Diencephalon (tissue), 1 donor: ENCODE results near the gene LGR5. TPM values are rescaled to one million over a fixed set of nuclear protein-coding genes. Genes with fewer than 3 reads are reported as not detected.

Experiments used
- total RNA-seq: library from RNA; depleted of rRNA; stranded (reverse); fragments of >200 nt; gene quantifications from one replicate; pipeline ENCODE4 v1.2.3, GENCODE V29; 2014

Gene LGR5
- total RNA-seq, result 1.6 TPM

GRCh38 chr12:71439613-71440344 is at the start of gene LGR5:
LGR5 (plus strand) TSS chr12:71439798; CDS start chr12:71440081, 283 bp downstream.

Other genes starting within 250 kb of the LGR5 start
- gene ZFC3H1, start 224.1 kb downstream of the LGR5 start, total RNA-seq, result 47.5 TPM
- gene THAP2, start 224.5 kb downstream of the LGR5 start, total RNA-seq, result 27.5 TPM
- gene TMEM19, start 246.3 kb downstream of the LGR5 start, total RNA-seq, result 54.4 TPM